Keratinocyte (primary cell): ENCODE measurements around the gene OR7A17. TPM values are rescaled to one million over a fixed set of nuclear protein-coding genes. Genes with fewer than 3 reads are reported as not detected.

Experiments
- DNase-seq: peaks from one replicate; pipeline ENCODE4 v3.0.0-alpha.2; 2011; ENCODE audit warnings: low read depth, missing footprints, low spot score
- FAIRE-seq: peaks from 2 replicates; lab custom pipeline; 2011; peaks lifted over from hg19 to GRCh38; lab: Jason Lieb, UNC
- H2AFZ ChIP-seq: 2 replicates; pipeline ENCODE4 v1.6.0; 2012; ENCODE audit warnings: low read length, control low read depth, inconsistent platforms; ENCODE audit not compliant: control insufficient read depth
- H3K27ac ChIP-seq: 2 replicates; pipeline ENCODE4 v1.5.1; 2011; ENCODE audit warnings: low read length; ENCODE audit not compliant: control insufficient read depth, insufficient read depth
- H3K27me3 ChIP-seq: 3 replicates; pipeline ENCODE4 v1.6.0; 2011; ENCODE audit warnings: low read length; ENCODE audit not compliant: control insufficient read depth, insufficient read depth; ENCODE audit errors: extremely low read depth
- H3K36me3 ChIP-seq, 2 experiments: 2 replicates in 1 of 2; 3 replicates in 1 of 2; pipeline ENCODE4 v1.5.1; 2011; ENCODE audit warnings: low read length in 2 of 2, mild to moderate bottlenecking in 1 of 2; ENCODE audit not compliant: control insufficient read depth in 2 of 2, insufficient read depth in 2 of 2; ENCODE audit errors: extremely low read depth in 1 of 2
- H3K4me1 ChIP-seq: 3 replicates; pipeline ENCODE4 v1.5.1; 2011; ENCODE audit warnings: low read length; ENCODE audit not compliant: control insufficient read depth, insufficient read depth; ENCODE audit errors: extremely low read depth
- H3K4me2 ChIP-seq: 3 replicates; pipeline ENCODE4 v1.6.0; 2011; ENCODE audit warnings: low read depth, low read length; ENCODE audit not compliant: control insufficient read depth, insufficient read depth; ENCODE audit errors: extremely low read depth
- H3K4me3 ChIP-seq, 3 experiments: fragments of 200-600 bp in 1 of 3; sonication (generic) in 1 of 3; 2 replicates in 2 of 3; 3 replicates in 1 of 3; pipeline ENCODE4 v1.5.1; 2011 to 2016; ENCODE audit warnings: low read length in 3 of 3, mild to moderate bottlenecking in 3 of 3, control low read depth in 2 of 3, inconsistent platforms in 1 of 3, low read depth in 1 of 3, mixed read lengths in 1 of 3, mixed run types in 1 of 3, moderate library complexity in 1 of 3; ENCODE audit not compliant: control insufficient read depth in 2 of 3, insufficient read depth in 2 of 3; ENCODE audit errors: extremely low read depth in 1 of 3
- H3K79me2 ChIP-seq: 2 replicates; pipeline ENCODE4 v1.6.0; 2012; ENCODE audit warnings: low read length; ENCODE audit not compliant: control insufficient read depth, insufficient read depth
- H3K9ac ChIP-seq: 3 replicates; pipeline ENCODE4 v1.6.0; 2011; ENCODE audit warnings: low read length; ENCODE audit not compliant: control insufficient read depth, insufficient read depth; ENCODE audit errors: extremely low read depth
- H3K9me1 ChIP-seq: 3 replicates; pipeline ENCODE4 v1.6.0; 2011; ENCODE audit warnings: low read length; ENCODE audit not compliant: control insufficient read depth, insufficient read depth; ENCODE audit errors: extremely low read depth
- H3K9me3 ChIP-seq: 2 replicates; pipeline ENCODE4 v1.5.1; 2012; ENCODE audit warnings: low read depth, low read length; ENCODE audit not compliant: control insufficient read depth
- H4K20me1 ChIP-seq: 3 replicates; pipeline ENCODE4 v1.6.0; 2011; ENCODE audit warnings: low read length; ENCODE audit not compliant: control insufficient read depth, insufficient read depth; ENCODE audit errors: extremely low read depth
- CTCF ChIP-seq, 3 experiments: IDR thresholded peaks in 1 of 3; conservative IDR thresholded peaks in 1 of 3; optimal IDR thresholded peaks in 1 of 3; 2 replicates in 2 of 3; 3 replicates in 1 of 3; pipeline versions ENCODE3 to v1.5.1; 2011; ENCODE audit warnings: low read length in 3 of 3, mild to moderate bottlenecking in 3 of 3, moderate library complexity in 2 of 3, control low read depth in 1 of 3, inconsistent platforms in 1 of 3; ENCODE audit not compliant: insufficient read depth in 2 of 3; ENCODE audit errors: extremely low read depth in 1 of 3
- EZH2 ChIP-seq: IDR thresholded peaks from one replicate; pipeline ENCODE4 v1.6.1; 2012; ENCODE audit warnings: inconsistent platforms, mild to moderate bottlenecking, low read length, moderate library complexity
- dilution Hi-C: fragments of 300-500 bp; cut with MboI; formaldehyde crosslinking; loops from one replicate; pipeline ENCODE4 v1.7.0; 2020; ENCODE audit warnings: low sequenced_read_pairs; ENCODE audit not compliant: extremely low pct_ligation_motif_present
- polyA minus RNA-seq, 3 experiments: library from RNA; depleted of rRNA, polyadenylated mRNA; stranded (reverse); fragments of >200 nt; gene quantifications; 1 replicate in 1 of 3; 2 replicates in 1 of 3; 3 replicates in 1 of 3; pipeline ENCODE4 v1.2.3, GENCODE V29; 2011
- polyA plus RNA-seq, 5 experiments: library from polyadenylated mRNA; depleted of rRNA in 3 of 5; stranded (reverse) in 3 of 5; stranded (forward) in 1 of 5; unstranded in 1 of 5; fragments of >200 nt; gene quantifications; 1 replicate in 1 of 5; 2 replicates in 3 of 5; 3 replicates in 1 of 5; pipeline versions ENCODE4 v1.2.1 to v1.2.3, GENCODE V29; 2011 to 2012; ENCODE audit warnings: missing spikeins in 2 of 5, low read depth in 1 of 5, low replicate concordance in 1 of 5

Gene OR7A17
- polyA plus RNA-seq: not detected in 3 replicates
- polyA plus RNA-seq (2011; ENCODE audit: low read depth): not detected
- not detected in 2 replicates for polyA plus RNA-seq (2011; cell fraction: cytosol; rRNA removed)
- not detected in 2 replicates for polyA plus RNA-seq (2011; cell fraction: nucleus; rRNA removed)
- not detected in 2 replicates for polyA plus RNA-seq (2012; ENCODE audit: low replicate concordance)
- polyA minus RNA-seq: not detected in 3 replicates
- not detected for polyA minus RNA-seq (2011; cell fraction: cytosol; rRNA and poly(A)+ RNA removed)
- not detected in 2 replicates for polyA minus RNA-seq (2011; cell fraction: nucleus; rRNA and poly(A)+ RNA removed)

- H3K27me3 ChIP-seq: no peaks in the 10 kb centered on the region
- FAIRE-seq: no peak
Measured at GRCh38 chr19:14886032-14886431, at the start of gene OR7A17. TSS of gene OR7A17 (minus strand) at chr19:14886132. CDS start at chr19:14881355, 4,777 bp downstream.

GRCh38 chr19:14933506-14933905, 47.6 kb upstream of the OR7A17 start:
- H3K36me3 ChIP-seq: no peaks in the 10 kb centered on the region
- H3K4me3 ChIP-seq: no peak overlapping the region
- no peaks in the 10 kb centered on the region for H3K79me2 ChIP-seq
- no peaks in the 10 kb centered on the region for H3K27me3 ChIP-seq
- no peak overlapping the region for H3K9ac ChIP-seq
- H2AFZ ChIP-seq: no peak overlapping the region
- no peaks in the 10 kb centered on the region for H3K9me3 ChIP-seq
- no peaks in the 10 kb centered on the region for H4K20me1 ChIP-seq
- no peak for TF ChIP-seq EZH2
- TF ChIP-seq CTCF (optimal IDR thresholded peaks at IDR 0.05 in 1 of 3, IDR thresholded peaks at IDR 0.05 in 1 of 3, conservative IDR thresholded peaks at IDR 0.05 in 1 of 3; ENCODE audit: extremely low read depth in 1 of 3, insufficient read depth in 2 of 3, low read length in 3 of 3): no peak
- no peak overlapping the region for H3K4me2 ChIP-seq
- H3K9me1 ChIP-seq: no peaks in the 10 kb centered on the region
- no peak for FAIRE-seq
- H3K4me1 ChIP-seq: no peaks in the 10 kb centered on the region
- no peak for DNase-seq
- dilution Hi-C loops: no loop called here
- no peak overlapping the region for H3K27ac ChIP-seq

More at GRCh38 chr19:14886032-14886431, at the start of gene OR7A17:
- DNase-seq: no peak
- Histone ChIP-seq H3K9me1 (no peaks in the 10 kb centered on the region), H3K27ac (no peak within 1 kb of the TSS), H2AFZ (no peak within 1 kb of the TSS), H3K4me1 (no peaks in the 10 kb centered on the region), H3K36me3 (no peaks in the 10 kb centered on the region), H3K4me2 (no peak within 1 kb of the TSS), H3K79me2 (no peaks in the 10 kb centered on the region), H4K20me1 (no peaks in the 10 kb centered on the region), H3K9ac (no peak within 1 kb of the TSS), H3K9me3 (no peaks in the 10 kb centered on the region), H3K4me3 (no peak within 1 kb of the TSS)
- dilution Hi-C loops: no loop called here
- TF ChIP-seq EZH2 (no peak), CTCF (optimal IDR thresholded peaks at IDR 0.05 in 1 of 3, IDR thresholded peaks at IDR 0.05 in 1 of 3, conservative IDR thresholded peaks at IDR 0.05 in 1 of 3; ENCODE audit: extremely low read depth in 1 of 3, insufficient read depth in 2 of 3, low read length in 3 of 3) (no peak)
